ENCODE measurements around the gene CNTRL.
A peak's percentile ranks its signal among the peaks of the same experiment; 100 is the strongest.

CNTRL gene

DNA sequence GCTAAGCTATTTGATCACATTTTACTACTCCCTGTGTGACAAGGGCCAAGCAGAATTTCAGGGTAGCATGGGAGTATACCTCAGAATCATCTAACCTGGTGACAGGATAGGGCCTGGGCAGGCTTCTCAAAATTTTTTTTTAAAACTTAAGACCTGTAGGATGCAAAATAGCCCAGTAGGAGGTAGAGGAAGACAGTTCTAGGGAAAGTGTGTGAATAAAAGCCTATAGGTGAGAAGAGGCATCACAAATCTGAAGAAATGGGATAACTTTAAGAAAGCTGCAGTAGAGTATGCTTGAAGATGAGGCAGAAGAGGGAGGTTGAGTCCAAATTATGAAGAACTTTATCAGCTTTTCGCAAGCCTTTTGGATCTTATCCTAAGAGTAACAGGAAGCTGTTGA, 32.3 kb downstream of the CNTRL start:
- TF ChIP-seq ZBTB7A (IDR thresholded peaks at IDR 0.05; ENCODE audit: low read depth): no peak

DNA sequence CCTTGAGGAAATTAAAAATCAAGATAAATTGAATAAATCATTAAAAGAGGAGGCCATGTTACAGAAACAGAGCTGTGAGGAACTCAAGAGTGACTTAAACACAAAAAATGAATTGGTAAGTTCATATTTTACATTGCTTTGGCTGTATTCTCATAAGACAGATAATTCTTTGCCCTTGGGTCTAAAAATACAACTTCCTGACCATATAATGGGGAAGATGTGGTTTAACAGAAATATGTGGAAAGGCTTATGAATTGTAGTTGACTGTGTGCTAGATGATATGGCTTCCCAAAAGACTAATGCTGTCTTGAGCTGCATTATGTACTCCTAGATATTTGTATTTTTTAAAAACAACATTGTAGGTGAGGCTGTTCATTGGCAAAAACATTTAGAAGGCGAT, 33.1 kb downstream of the CNTRL start:
- TF ChIP-seq EGR1 (IDR thresholded peaks at IDR 0.05) (no peak), NFIC (IDR thresholded peaks at IDR 0.05) (no peak)

DNA sequence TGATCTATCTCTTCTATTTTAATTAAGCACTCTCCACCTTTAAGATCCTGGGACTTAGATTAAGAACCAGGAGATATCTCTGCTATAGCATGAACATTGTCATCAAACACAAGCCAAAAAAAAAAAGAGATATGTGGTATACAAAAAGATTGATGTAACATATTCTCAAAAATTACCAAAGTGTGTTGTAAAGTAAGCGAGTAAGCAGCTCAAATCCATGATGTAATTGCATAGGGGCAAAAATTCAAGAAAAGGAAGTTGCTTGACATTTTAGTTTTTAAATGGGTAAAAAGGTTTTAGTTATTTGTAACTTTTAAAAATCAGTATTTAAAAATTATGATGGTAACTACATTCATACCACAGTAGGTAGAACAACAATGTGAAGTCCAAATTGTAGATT, 40.7 kb downstream of the CNTRL start:
- TF ChIP-seq RAD21 (IDR thresholded peaks at IDR 0.05; ENCODE audit: low read depth): no peak

DNA sequence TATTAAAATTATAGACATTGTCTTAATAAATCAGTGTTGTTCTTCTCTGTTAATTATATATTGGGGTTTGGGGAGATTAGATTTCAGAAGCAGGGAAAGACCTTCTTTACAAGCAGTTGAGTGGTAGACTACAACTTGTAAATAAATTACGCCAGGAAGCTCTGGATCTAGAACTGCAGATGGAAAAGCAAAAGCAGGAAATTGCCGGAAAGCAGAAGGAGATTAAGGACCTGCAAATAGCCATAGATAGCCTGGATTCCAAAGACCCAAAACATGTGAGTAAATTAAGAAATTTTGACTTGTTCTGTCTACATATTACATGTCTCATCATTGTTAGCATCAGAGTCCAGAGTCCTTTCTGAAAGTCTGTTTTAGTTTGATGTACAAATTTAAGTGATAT, 43.5 kb downstream of the CNTRL start:
- TF ChIP-seq, protein P1, sequence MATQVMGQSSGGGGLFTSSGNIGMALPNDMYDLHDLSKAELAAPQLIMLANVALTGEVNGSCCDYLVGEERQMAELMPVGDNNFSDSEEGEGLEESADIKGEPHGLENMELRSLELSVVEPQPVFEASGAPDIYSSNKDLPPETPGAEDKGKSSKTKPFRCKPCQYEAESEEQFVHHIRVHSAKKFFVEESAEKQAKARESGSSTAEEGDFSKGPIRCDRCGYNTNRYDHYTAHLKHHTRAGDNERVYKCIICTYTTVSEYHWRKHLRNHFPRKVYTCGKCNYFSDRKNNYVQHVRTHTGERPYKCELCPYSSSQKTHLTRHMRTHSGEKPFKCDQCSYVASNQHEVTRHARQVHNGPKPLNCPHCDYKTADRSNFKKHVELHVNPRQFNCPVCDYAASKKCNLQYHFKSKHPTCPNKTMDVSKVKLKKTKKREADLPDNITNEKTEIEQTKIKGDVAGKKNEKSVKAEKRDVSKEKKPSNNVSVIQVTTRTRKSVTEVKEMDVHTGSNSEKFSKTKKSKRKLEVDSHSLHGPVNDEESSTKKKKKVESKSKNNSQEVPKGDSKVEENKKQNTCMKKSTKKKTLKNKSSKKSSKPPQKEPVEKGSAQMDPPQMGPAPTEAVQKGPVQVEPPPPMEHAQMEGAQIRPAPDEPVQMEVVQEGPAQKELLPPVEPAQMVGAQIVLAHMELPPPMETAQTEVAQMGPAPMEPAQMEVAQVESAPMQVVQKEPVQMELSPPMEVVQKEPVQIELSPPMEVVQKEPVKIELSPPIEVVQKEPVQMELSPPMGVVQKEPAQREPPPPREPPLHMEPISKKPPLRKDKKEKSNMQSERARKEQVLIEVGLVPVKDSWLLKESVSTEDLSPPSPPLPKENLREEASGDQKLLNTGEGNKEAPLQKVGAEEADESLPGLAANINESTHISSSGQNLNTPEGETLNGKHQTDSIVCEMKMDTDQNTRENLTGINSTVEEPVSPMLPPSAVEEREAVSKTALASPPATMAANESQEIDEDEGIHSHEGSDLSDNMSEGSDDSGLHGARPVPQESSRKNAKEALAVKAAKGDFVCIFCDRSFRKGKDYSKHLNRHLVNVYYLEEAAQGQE (IDR thresholded peaks at IDR 0.05; ENCODE audit: low read depth): no peak
- no peak for TF ChIP-seq TAF1 (IDR thresholded peaks at IDR 0.05; ENCODE audit: low read depth)
- TF ChIP-seq ZBTB7A (IDR thresholded peaks at IDR 0.05; ENCODE audit: low read depth): no peak
- TF ChIP-seq, protein P2, sequence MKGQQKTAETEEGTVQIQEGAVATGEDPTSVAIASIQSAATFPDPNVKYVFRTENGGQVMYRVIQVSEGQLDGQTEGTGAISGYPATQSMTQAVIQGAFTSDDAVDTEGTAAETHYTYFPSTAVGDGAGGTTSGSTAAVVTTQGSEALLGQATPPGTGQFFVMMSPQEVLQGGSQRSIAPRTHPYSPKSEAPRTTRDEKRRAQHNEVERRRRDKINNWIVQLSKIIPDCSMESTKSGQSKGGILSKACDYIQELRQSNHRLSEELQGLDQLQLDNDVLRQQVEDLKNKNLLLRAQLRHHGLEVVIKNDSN (IDR thresholded peaks at IDR 0.05): no peak
- TF ChIP-seq CEBPB (IDR thresholded peaks at IDR 0.05): no peak
- no peak for TF ChIP-seq TEAD4 (IDR thresholded peaks at IDR 0.05)
- TF ChIP-seq CREB1 (IDR thresholded peaks at IDR 0.05; ENCODE audit: low read depth): no peak
- no peak for TF ChIP-seq NFIC (IDR thresholded peaks at IDR 0.05)
- no peak for TF ChIP-seq RAD21 (IDR thresholded peaks at IDR 0.05; ENCODE audit: low read depth)
- no peak for TF ChIP-seq YY1 (IDR thresholded peaks at IDR 0.05; ENCODE audit: low read depth)

DNA sequence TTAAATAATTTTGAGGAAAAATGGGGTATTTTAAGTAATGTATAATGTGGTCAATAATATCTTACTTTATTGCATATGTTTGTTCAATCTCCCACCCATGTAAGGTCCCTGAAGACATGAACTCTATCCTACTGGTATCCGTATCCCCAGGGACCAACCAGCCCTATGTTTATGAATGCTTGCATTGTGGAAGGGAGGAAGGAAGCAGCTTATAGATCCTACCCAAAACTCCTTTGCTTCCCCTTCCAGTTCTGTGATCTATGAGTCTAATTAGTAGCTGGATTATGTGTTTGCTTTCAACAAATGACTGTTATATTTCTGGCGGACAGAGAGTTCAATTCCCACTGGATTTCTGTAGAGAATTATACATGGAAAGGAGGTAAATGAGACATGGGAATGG, 45.6 kb downstream of the CNTRL start:
- no peak for TF ChIP-seq RAD21 (IDR thresholded peaks at IDR 0.05; ENCODE audit: low read depth)
- TF ChIP-seq FOXM1 (IDR thresholded peaks at IDR 0.05; ENCODE audit: borderline replicate concordance, low read depth): no peak
- TF ChIP-seq, protein P2 (IDR thresholded peaks at IDR 0.05): no peak
- TF ChIP-seq TEAD4 (IDR thresholded peaks at IDR 0.05): no peak
- no peak for TF ChIP-seq ZBTB7A (IDR thresholded peaks at IDR 0.05; ENCODE audit: low read depth)
- TF ChIP-seq TAF1 (IDR thresholded peaks at IDR 0.05; ENCODE audit: low read depth): no peak
- TF ChIP-seq CREB1 (IDR thresholded peaks at IDR 0.05; ENCODE audit: low read depth): no peak
- no peak for TF ChIP-seq EGR1 (IDR thresholded peaks at IDR 0.05)
- TF ChIP-seq EP300 (IDR thresholded peaks at IDR 0.05; ENCODE audit: borderline replicate concordance): no peak

DNA sequence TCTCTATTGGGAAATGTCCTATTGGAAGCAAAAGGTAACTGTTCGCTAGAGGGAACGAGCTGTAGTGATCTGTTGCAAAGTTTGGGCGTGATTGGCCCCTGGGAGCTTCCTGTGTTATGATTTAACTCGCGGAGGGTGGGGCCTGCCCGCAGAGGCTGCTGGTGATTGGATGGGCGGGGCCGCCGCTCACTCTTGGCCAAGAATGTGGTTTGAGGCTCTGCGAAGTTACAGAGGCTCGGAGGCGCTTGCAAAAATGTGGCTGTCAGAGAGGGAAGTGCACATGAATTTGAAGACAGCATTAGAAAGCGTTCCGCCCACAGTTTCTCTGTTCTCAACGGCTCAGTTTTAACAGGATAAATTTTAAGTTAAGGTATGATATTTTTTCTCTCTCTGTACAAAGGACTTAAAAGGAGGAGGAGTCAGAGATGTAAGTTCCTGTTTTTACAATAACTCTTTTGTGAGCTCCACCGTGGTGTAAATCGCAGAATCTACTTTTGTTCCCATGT, 46.9 kb downstream of the CNTRL start:
- TF ChIP-seq TCF12 (IDR thresholded peaks at IDR 0.05; ENCODE audit: low read depth) (no peak), EP300 (IDR thresholded peaks at IDR 0.05; ENCODE audit: borderline replicate concordance) (no peak), YY1 (IDR thresholded peaks at IDR 0.05; ENCODE audit: low read depth) (no peak), NFIC (IDR thresholded peaks at IDR 0.05) (peak; percentile 32; the same call in 1 of the 2 replicates), EGR1 (IDR thresholded peaks at IDR 0.05) (no peak), RAD21 (IDR thresholded peaks at IDR 0.05; ENCODE audit: low read depth) (no peak), FOXM1 (IDR thresholded peaks at IDR 0.05; ENCODE audit: borderline replicate concordance, low read depth) (peak; percentile 99), ZBTB7A (IDR thresholded peaks at IDR 0.05; ENCODE audit: low read depth) (no peak), TEAD4 (IDR thresholded peaks at IDR 0.05) (peak; percentile 61), CREB1 (IDR thresholded peaks at IDR 0.05; ENCODE audit: low read depth) (no peak), TAF1 (IDR thresholded peaks at IDR 0.05; ENCODE audit: low read depth) (peak; percentile 59; the same call in 1 of the 2 replicates), CEBPB (IDR thresholded peaks at IDR 0.05) (no peak; the same call in 1 of the 2 replicates)
- TF ChIP-seq, protein P3, sequence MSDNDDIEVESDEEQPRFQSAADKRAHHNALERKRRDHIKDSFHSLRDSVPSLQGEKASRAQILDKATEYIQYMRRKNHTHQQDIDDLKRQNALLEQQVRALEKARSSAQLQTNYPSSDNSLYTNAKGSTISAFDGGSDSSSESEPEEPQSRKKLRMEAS (IDR thresholded peaks at IDR 0.05): peak; percentile 92
- TF ChIP-seq, protein P1 (IDR thresholded peaks at IDR 0.05; ENCODE audit: low read depth): no peak
- TF ChIP-seq, protein P2 (IDR thresholded peaks at IDR 0.05): no peak

Measured in Ishikawa (cell line).